GM23248 (cell line): ENCODE results near the gene MYOM3.

Source experiments
- EZH2 ChIP-seq: fragments of 200-600 bp; sonication (generic); IDR thresholded peaks from 2 replicates; pipeline ENCODE4 v1.6.1; 2018; ENCODE audit warnings: antibody characterized with exemption, mild to moderate bottlenecking; ENCODE audit not compliant: insufficient read depth, poor library complexity, severe bottlenecking
- EZH2phosphoT487 ChIP-seq: fragments of 200-600 bp; sonication (generic); IDR thresholded peaks from 2 replicates; pipeline ENCODE4 v1.6.1; 2018; ENCODE audit warnings: antibody characterized with exemption, moderate library complexity, mild to moderate bottlenecking, low read depth; ENCODE audit not compliant: insufficient read depth

- TF ChIP-seq EZH2 (no peak), EZH2phosphoT487 (no peak)
These were observed 44.0 kb downstream of the MYOM3 start for GRCh38 chr1:24067978-24068377.
